Gastrocnemius medialis (tissue), 4 donors: ENCODE results near the gene NUDT17.

ENCODE experiments used
- CTCF ChIP-seq, 5 experiments: fragments of 450-650 bp in 3 of 5; fragments of 200-600 bp in 2 of 5; sonication (generic) in 2 of 5; IDR thresholded peaks in 4 of 5; conservative IDR thresholded peaks in 1 of 5; 1 replicate in 4 of 5; 2 replicates in 1 of 5; pipeline ENCODE4 v1.5.1; 2016 to 2019; ENCODE audit warnings: antibody characterized with exemption in 5 of 5, mild to moderate bottlenecking in 3 of 5, moderate library complexity in 3 of 5
- POLR2A ChIP-seq, 2 donors: fragments of 450-650 bp; IDR thresholded peaks; one replicate each; pipeline ENCODE4 v1.6.1; 2017; ENCODE audit warnings: antibody characterized with exemption in 2 of 2, mild to moderate bottlenecking in 2 of 2, moderate library complexity in 2 of 2

GRCh38 chr1:145847827-145848226 lies 2.4 kb downstream of the NUDT17 start:
- TF ChIP-seq POLR2A (IDR thresholded peaks at IDR 0.05) (no peak), CTCF (IDR thresholded peaks at IDR 0.05 in 4 of 5, conservative IDR thresholded peaks at IDR 0.05 in 1 of 5) (no peak)
